GM21723 (cell line): ENCODE results near the gene SHMT1.
"Not testable (repeated sequence)": the region's sequence is repeated elsewhere in the genome, so short reads cannot be mapped to it uniquely, and the experiment has no call there.

Experiments
- ATAC-seq: cut with Tn5 transposase; IDR thresholded peaks from one replicate; pipeline ENCODE4 v1.9.1; 2021; ENCODE audit warnings: mild to moderate bottlenecking, moderate library complexity; ENCODE audit not compliant: unreplicated experiment

The SHMT1 gene

DNA sequence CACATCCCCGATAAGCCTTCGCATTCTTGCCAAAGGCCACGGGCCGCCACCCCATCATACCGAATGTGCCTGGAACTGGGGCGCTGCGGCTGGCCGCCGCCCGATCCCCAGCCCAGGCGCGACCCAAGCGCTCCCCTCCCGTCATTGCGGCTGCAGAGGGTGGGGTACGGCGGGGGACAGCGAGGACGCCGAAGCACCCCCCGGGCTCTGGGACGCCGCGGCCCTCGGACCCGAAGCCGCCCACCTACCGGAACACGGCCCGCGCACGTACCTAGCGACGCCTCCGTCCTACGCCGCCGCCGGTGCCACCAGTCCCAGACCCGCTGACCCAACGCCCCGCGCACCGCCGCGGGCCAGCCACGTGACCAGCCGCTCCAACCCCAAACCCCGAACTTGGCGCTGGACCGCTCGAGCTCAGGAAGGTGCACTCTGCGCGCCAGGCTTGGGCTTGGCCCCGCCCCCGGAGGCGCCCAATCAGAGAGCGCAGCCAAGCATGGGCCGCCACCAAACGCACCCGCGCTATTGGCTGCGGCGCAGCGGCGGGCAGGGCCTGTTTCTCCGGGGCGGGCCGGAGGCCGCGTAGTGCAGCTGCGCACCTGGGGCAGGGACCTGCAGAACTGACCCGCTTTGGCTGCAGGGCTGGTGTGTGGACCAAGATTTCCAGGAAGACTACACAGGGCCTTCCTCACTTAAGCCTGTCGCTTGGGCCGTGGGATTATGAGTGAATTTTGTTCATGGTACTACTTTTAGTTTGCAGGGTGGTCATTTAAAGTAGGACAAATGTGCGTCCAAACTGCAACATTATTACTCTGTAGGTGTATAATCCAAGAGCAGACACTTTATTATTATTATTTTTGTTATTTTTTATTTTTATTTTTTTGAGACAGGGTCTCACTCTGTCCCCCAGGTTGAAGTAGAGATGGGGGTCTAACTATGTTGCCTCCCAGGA is at the start of gene SHMT1:
Gene SHMT1 (minus strand): TSS at position 450 of the 949 bp plus-strand sequence. CDS start 7,569 bp downstream, outside the sequence.
- peak; percentile 95 for ATAC-seq

DNA sequence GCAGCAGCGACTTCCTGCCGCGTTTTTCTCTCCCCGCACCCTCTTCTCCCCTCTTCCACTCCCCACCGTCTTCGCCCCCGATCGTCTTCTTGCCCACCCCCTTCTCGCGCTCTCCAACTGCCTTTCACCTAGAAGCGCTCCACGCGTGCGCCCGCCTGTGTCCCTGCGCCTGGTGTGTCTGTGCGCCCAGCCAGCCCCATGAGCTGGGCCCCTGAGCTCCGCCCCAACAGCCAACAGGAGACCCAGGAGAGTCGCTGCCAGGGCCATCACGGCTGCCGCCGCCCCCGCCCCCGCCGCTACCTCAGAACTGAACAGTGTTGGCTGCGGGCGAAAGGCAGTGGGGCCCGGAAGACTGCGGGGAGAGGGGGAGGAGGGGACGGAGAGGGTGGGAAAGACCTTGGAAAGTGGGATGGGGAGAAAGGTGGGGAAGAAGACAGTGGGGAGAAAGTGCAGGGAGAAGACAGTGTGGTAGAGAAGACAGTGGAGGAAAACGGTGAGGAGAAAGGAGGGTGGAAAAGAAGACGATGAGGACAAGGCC is 48.7 kb upstream of the SHMT1 start:
- peak; percentile 82 for ATAC-seq

DNA sequence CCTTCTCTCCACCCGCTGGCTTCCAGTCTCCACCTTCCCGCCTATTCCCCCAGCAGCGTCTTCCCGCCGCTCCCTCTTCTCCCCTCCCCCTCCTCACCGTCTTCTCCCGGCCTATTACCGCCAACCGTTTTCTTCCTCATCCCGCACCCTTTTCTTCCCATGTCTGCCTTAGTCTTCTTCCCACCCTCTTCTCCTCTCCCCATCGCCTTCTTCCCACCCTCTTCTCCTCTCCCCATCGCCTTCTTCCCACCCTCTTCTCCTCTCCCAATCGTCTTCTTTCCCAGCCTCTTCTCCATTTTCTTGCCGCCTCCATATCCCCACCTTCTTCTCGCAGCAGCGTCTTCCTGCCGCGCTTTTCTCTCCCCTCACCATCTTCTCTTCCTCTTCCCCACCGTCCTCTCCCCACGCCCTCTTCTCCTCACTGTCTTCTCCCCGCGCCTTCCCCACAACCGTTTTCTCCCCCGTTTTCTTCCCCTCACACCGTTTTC is 48.1 kb upstream of the SHMT1 start:
- not testable (repeated sequence) for ATAC-seq

DNA sequence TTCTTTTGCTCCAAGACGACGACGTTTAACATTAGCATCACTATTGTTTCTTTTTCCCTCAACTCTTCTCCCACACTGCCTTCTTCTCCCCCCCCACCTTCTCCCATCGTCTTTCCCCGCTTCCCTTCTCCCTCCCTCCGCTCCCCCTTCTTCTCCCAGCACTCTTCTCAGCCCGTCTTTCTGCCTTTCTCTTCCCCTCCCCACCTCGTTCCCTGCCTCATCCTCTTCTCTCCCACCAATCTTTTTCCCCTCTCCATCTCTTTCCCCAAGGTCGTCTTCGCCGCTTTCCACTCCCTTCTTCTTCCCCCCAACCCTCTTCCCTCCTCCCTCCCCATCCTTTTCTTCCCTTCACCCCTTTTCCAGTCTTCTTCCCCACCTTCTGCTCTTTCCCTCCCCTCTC is 47.4 kb upstream of the SHMT1 start:
- not testable (repeated sequence) for ATAC-seq

DNA sequence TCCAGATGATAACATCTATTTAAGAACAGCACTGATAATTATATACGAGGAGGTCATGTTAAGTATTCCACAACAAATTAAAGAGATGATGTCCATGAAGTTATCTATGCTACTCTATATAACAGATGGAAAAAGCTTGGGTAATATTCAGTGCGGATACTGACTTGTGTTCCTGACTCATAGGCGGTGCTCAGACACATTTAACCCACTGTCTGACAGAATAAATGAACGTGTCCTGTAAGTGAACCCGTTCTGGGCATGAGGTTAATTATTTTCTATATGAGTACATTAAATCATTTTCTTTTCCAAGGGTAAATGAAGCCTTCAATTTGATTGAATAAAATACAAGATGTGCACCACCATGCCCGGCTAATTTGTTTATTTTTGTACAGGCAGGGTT is 46.0 kb upstream of the SHMT1 start:
- not testable (repeated sequence) for ATAC-seq

DNA sequence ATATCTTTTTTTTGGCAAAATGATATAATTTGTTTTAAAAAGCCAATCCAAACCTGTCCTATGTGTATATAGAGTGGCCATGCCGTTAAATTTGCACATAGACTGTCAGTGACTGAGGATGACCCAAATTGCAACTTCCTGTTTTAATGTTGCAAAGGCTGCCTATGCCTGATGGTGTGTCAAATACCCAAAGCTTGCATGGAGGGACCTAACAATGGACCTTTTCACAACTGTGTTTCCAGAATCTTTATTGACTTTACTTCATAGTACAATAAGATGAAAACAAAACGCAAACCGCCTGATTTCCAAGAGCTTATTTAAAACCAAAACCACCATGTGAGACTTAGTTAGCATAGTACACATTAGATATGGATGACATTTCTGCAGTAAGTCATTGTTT is 45.6 kb upstream of the SHMT1 start:
- ATAC-seq, result not testable (repeated sequence)

DNA sequence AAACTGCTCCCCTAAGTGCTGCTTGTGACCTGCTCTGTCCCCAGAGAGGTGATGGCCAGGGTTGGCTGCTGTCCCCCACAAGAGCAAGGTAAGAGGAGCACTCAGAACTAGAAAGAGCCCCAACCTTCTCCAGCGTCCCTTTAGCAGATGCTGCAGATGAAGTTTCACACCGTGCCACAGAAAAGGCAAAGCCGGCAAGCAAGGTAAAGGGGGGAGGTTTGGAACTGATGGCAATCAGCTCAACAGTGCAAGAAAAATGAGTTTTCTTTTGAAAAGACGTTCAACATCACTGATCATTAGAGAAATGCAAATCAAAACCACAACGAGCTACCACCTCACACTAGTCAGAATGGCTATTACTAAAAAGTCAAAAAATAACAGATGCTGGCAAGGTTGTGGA is 40.3 kb upstream of the SHMT1 start:
- peak; percentile 95 for ATAC-seq

DNA sequence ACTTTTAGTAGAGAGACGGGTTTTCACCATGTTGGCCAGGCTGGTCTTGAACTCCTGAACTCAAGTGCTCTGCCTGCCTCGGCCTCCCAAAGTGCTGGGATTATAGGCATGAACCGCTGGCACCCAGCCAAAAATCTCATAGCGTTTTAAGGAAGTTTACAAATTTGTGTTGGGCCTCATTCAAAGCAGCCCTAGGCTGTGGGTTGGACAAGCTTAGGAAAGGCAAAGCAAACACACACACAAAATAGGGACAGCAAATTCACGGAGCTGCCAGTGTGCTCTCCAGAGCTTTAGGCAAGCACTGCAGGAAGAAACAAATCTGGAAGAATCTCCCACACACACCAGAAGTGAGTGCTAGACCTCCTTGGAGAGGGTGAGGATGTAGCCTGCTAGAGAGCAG is 39.8 kb upstream of the SHMT1 start:
- not testable (repeated sequence) for ATAC-seq

DNA sequence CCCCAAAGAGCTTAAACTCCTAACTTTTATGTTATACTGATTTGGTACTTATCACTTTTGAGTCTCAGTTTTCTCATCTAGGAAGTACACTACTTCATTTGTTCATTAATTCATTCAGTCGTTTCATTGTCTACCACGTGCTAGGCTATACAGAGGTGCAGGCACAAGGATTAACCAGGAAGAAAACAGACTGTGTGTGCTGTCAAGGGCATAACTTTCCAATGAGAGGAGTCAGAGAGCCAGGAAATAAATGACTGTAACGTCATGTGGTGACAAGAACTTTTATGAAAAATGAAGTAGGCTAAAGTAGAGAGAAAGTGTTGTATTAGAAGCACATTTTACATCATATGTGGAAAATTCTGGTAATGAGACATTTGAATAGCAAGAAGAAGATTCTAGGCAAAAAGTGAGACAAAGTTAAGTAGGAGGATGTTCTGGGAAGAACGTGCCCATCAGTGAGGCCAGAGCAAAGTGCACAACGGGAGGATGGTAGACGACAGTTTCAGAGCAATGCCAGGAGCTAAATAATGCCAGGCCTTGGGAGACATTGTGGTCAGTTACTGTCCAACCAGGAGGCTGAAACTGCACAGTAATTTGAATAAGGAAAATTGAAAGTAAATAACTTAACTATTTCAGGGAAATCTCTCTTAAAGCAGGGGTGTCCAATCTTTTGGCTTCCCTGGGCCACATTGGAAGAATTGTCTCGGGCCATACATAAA is 38.7 kb upstream of the SHMT1 start:
- ATAC-seq, result not testable (repeated sequence)

DNA sequence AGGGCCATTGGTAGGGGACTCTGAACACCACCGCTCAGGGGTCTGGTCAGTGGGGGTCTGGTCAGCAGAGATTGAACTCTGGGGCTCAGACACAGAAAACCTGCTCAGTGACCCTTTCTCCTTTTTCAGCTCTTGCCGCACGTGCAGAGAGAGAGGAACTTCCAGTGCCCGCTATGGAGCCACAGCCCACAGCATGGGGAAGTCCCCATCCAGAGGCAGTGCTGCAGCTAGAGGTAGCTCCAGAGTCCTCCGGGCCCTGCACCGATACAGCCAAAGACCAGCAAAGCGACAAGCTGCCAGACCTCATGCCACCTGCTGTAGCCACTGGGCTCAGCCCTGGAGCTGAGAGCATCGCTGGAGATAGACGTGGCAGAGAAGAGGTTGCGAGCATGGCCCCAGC is 25.4 kb upstream of the SHMT1 start:
- not testable (repeated sequence) for ATAC-seq

DNA sequence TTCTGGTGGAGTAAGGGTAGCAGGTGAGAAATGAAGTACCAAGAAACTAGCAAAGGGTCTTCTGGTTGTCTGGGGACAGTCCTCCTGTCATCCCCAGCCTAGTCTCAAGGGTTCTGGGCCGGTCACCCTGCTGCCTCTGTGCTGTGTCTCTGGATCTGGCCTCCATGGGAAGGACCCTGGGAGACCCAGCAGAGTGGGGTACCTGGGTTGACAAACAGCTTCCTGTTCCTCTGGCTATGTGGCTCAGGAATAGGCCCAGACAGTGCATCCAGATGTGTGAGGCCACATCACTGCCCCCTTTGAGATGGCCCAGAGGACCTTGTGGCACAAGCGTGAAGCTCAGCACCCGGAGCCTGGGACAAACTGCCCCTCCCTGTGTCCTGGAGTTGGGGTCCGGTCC is 24.9 kb upstream of the SHMT1 start:
- ATAC-seq, result not testable (repeated sequence)

DNA sequence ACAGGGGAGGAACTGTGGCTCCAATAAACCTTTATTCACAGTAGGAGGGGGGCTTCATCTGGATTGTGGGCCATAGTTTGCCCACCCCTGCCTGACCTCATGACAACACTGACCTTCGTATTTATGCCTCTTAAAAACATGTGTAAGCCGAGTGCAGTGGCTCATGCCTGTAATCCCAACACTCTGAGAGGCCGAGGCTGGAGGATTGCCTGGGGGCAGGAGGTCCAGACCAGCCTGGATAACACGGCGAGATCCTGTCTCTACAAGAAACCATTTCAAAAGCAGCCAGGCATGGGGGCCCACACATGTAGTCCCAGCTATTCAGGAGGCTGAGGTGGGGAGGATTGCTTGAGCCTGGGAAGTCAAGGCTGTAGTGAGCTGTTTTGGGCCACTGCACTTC is 24.2 kb upstream of the SHMT1 start:
- ATAC-seq, result not testable (repeated sequence)

DNA sequence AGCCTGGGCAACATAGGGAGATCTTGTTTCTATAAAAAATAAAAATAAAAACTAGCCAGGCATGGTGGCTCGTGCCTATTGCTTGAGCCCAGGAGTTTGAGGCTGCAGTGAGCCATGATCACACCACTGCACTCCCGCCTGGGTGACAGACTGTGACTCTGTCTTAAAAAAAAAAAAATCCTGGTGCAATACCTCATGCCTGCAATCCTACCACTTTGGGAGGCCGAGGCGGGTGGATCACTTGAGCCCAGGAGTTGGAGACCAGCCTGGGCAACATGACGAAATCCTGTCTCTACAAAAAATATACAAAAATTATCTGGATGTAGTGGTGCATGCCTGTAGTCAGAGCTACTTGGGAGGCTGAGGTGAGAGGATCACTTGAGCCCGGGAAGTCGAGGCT is 20.9 kb upstream of the SHMT1 start:
- ATAC-seq, result not testable (repeated sequence)

DNA sequence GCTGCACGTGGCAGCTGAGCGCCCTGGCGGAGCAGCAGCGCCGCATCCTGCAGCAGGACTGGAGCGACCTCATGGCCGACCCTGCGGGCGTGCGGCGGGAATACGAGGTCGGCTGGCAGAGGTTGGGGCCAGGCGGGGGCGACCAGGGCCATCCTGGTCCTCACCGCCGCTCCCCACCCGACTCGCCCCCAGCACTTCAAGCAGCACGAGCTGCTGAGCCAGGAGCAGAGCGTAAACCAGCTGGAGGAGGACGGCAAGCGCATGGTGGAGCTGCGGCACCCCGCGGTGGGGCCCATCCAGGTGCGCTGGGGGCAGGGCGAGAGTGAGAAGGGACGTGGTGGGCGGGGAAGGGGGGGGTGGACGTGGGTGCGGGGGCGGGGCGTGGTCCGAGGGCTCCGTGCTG is 19.7 kb upstream of the SHMT1 start:
- ATAC-seq, result not testable (repeated sequence)

DNA sequence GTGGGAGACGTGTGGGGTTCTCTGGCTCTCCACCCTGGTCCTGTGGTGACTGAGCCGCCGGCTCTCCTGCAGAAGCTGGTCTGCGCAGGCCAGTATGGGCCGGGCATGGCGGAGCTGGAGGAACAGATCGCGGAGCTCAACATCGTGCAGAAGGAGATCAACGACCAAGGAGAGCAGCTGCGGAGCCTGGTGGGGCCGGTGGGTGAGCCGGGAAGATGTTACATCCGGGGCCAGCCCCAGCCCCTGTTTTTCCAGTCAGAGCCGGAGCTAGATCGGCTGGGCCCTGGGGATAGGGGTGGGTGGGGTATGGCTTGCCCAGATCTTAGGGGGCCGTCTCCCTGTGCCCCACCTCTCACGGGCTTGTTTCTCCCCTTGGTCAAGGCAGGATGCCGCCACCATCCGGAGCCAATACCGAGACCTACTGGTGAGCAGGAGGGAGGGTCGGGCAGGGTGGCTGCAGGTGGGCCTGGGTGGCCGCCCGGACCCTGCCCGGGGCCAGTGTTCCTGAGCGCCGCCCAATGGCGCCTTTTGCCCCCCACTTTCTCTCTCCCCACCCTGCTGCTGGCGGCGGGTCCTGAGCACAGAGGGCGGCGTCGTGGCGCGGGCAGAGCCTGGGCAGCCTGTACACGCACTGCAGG is 19.2 kb upstream of the SHMT1 start:
- no peak for ATAC-seq

DNA sequence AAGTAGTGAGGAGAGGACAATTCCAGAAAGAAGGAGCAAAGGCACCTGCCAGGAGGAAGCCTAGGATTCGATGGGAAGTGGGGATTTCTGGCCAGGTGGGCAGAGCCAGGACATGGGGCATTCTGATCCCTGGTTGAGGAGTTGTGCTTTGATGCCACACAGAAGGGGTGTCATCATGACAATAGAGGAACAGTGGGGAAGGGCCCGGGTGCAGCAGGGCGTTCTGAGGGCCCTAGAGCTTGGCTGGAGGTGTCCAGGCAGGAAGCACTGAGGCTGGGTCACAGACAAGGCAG is 18.5 kb upstream of the SHMT1 start:
- ATAC-seq, result no peak

DNA sequence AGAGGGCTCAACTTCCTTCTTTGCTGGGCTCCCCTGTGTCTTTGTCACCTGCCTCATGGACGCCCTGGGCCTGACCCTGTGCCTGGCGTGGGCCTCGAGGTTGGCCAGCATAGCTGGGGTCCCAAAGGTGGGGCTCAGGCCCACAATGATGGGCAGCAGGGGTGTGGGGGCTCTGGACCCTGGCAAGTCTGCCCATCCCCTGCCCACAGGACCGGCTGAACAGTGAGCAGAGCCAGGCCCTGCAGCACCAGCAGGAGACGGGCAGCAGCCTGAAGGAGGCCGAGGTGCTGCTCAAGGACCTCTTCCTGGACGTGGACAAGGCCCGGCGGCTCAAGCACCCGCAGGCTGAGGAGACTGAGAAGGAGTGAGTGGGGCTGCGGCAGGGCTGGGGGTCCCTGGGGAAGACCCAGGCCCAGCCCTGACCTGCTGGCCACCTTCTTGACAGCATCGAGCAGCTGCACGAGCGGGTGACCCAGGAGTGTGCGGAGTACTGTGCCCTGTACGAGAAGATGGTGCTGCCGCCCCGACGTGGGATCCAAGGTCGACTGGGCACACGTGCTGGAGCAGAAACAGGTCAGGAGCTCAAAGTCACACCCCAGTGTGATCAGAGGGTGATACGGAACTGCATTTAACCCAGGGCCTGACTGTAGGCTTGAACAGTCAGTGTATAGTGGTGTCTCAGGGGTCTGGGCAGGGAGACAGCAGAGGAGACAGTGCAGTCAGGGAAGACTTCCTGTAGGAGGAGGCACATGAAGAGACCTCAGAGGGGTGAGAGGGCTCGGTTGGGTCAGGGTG is 18.0 kb upstream of the SHMT1 start:
- ATAC-seq, result no peak

DNA sequence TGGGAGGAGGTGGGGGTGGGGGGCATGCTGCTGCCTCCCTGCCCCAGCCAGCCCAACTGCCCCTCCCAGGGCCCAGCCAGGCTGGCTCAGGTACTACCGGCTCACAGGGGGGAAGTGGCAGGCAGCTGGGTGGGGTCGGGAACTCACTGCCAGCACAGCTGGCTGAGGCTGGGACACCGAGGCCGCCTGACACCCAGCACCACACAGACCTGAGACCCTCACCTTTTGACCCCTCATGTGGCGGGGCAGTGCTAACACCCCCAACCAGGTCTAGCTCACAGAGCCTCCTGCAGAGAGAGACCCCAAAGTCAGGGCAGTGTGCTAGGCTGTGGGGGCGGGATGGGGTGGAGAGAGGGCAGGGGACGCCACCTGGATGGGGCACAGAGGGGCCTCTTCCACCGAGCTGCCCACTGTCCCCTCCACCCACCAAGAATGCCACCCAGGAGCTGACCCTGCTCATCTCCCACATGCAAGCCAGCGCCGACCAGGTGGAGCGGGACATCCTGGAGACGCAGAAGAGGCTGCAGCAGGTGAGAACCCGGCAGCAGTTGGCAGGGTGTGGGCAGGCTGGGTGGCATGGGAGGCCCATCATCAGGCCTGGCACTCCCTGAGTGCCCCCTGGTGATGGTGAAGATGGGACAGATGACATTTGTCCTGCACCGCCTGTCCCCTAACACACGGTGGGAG is 17.3 kb upstream of the SHMT1 start:
- no peak for ATAC-seq

DNA sequence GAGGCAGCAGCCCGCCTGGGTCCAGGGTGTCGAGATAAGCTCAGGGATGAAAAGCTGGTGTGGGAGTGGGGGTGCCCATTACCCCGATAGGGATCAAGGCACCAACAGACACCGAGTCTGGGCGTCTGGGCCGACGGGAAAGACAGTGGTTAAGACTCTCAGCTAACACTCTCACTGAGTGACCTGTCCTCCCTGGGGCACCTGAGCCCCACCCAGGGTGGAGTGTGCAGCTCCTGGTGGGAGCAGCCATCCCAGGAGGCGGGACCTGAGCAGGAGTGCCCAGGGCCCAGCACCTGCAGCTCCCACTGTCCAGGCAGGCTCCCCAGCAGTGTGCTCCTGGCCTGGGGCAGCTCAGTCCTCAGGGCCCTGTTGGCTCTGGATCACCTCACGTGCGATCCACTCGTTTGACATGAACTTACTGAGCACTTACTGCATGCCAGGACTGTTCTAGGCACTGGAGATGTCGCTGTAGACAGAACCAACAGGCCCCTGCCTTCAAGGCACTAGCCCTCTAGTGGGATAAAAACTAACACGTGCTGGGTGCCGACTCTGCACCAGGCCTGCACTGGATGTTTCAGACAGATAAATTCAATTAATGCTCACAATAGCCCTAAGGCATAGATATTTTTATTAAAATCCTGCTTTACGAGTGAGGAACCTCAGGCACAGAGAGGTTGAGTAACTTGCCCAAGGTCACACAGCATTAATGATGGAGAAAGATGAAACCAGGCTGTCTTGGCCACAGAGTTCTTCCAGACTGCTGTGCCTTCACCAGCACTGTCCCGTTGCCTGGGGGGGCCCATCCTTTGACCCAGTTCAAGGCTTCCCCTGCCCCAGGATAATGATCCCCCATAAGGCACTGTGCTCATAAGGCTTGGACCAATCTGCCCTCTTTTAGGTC is 16.1 kb upstream of the SHMT1 start:
- no peak for ATAC-seq
